Activated naive CD8-positive, alpha-beta T cell treated with anti-CD3 and anti-CD28 coated beads for 36 hours (primary cell): ENCODE results near the gene PCED1A. TPM values are rescaled to one million over a fixed set of nuclear protein-coding genes. Genes with fewer than 3 reads are reported as not detected.

ENCODE experiments used
- DNase-seq: peaks from one replicate; pipeline ENCODE4 v3.0.0; 2021
- H3K27ac Mint-ChIP-seq: one replicate; pipeline ENCODE4 v1.8.0; 2022; ENCODE audit warnings: mild to moderate bottlenecking, moderate library complexity, mixed read lengths
- H3K27me3 Mint-ChIP-seq: one replicate; pipeline ENCODE4 v1.8.0; 2022; ENCODE audit warnings: mild to moderate bottlenecking, mixed read lengths
- H3K36me3 Mint-ChIP-seq: one replicate; pipeline ENCODE4 v1.8.0; 2021; ENCODE audit warnings: mild to moderate bottlenecking, mixed read lengths
- H3K4me1 Mint-ChIP-seq: one replicate; pipeline ENCODE4 v1.8.0; 2021; ENCODE audit warnings: mixed read lengths
- H3K4me3 Mint-ChIP-seq: one replicate; pipeline ENCODE4 v1.8.0; 2022; ENCODE audit warnings: mild to moderate bottlenecking, moderate library complexity, mixed read lengths
- H3K9me3 Mint-ChIP-seq: one replicate; pipeline ENCODE4 v1.8.0; 2022; ENCODE audit warnings: mixed read lengths
- total RNA-seq, 2 experiments: library from RNA; stranded (reverse); gene quantifications; one replicate each; pipeline ENCODE4 v1.2.3, GENCODE V29; 2021

PCED1A gene
- total RNA-seq, 2 experiments from 2014 or later = 24.2 to 26.3 TPM

DNA sequence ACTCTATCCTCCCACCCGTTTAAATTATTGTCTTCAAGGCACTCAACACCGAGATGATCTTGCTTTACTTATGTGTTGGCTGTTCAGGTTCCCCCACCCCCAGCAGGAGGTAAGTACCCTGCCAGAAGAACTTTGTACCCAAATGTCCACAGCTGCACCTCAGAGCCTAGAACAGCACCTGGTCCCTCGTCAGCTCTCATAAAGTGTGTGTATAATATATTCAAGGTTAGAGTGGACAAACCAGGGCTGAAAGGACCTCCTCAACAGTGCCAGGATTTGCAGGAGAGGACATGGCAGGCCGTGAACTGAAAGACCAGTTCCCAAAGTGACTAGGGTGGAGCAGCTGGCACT lies 34.1 kb downstream of the PCED1A start:
- Mint-ChIP-seq H3K36me3 (no peaks in the 10 kb centered on the region), H3K27me3 (peaks cover 70% of the 10 kb centered on the region), H3K27ac (no peak overlapping the region), H3K4me1 (peaks cover 4% of the 10 kb centered on the region), H3K4me3 (no peak overlapping the region), H3K9me3 (peaks cover 1% of the 10 kb centered on the region)
- DNase-seq = no peak

DNA sequence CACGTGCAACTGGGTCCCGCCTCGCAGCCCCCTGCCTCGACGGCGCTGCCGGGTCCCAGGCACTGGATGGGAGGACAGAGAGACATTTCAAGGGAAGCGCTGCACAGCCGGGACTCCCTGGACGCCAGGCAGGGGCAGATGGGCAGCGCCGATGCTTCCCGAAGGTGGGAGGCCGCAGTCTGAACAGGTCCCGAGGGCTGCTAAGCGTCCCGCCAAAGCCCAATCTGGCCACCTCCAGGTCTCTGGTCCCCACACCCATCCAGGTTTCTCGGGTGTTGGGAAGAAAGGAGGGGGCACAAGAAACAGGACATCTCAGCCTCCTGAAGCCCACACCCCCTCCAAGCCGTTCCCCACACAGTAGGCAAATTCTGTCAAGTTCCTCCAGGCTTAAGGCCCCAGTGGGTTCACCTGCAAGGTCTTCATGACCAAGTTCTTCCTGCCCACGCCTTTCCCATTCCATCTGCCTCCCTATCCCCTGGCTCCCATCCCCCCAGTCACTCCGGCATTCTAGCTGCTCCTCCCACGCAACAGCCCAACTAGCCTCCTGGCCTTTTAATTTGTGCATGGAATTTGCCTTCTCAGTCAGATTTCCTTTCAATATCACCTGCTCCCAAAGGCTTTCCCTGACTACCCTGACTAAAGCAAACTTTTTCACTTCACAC lies 34.6 kb downstream of the PCED1A start:
- no peak overlapping the region for H3K27ac Mint-ChIP-seq
- no peaks in the 10 kb centered on the region for H3K36me3 Mint-ChIP-seq
- peaks cover 9% of the 10 kb centered on the region for H3K4me1 Mint-ChIP-seq
- peaks cover 70% of the 10 kb centered on the region for H3K27me3 Mint-ChIP-seq
- no peaks in the 10 kb centered on the region for H3K9me3 Mint-ChIP-seq
- no peak for DNase-seq
- H3K4me3 Mint-ChIP-seq = no peak overlapping the region

DNA sequence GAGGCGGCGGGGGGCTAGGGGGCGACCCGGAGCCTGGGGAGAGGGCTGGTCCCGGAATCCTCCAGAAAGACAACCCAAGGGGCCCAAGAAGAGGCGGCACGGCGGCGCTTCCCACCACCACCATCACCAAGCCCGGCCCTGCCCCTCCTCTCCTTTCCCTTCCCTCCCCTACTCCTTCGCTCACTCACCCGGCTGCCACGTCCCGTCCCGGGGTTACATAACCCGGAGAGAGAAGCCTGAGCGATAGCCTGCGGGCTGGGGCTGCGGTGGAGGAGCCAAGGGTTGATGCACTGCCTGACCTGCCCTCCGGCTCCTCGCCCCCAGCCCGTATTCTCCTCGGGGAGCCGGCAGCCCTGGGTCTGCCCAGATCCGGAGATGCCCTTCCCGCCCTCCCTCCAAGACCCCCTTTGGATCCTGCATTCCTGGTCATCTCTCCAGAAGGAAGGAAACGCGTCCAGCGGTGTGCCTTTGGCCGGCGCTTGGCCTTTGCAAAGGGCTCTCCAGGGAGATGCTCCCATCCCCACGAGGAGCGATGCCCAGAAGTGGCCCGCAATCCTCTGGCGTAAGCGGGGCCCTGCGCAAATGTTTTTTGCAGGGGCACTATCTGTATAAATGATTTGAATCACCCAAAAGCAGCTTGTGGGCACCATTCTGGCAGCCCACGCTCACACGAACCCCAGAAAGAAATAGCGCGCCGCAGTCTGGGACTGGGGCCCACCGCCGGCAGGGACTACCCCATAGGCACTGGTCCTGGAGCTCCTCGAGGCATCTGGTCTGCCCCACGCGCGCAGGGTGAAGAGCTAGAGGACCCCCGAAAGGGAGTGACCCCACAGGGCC lies 35.4 kb downstream of the PCED1A start:
- no peaks in the 10 kb centered on the region for H3K9me3 Mint-ChIP-seq
- DNase-seq = no peak
- peaks cover 73% of the 10 kb centered on the region for H3K27me3 Mint-ChIP-seq
- peaks cover 13% of the 10 kb centered on the region for H3K4me1 Mint-ChIP-seq
- H3K4me3 Mint-ChIP-seq = no peak overlapping the region
- no peaks in the 10 kb centered on the region for H3K36me3 Mint-ChIP-seq
- H3K27ac Mint-ChIP-seq = no peak overlapping the region

DNA sequence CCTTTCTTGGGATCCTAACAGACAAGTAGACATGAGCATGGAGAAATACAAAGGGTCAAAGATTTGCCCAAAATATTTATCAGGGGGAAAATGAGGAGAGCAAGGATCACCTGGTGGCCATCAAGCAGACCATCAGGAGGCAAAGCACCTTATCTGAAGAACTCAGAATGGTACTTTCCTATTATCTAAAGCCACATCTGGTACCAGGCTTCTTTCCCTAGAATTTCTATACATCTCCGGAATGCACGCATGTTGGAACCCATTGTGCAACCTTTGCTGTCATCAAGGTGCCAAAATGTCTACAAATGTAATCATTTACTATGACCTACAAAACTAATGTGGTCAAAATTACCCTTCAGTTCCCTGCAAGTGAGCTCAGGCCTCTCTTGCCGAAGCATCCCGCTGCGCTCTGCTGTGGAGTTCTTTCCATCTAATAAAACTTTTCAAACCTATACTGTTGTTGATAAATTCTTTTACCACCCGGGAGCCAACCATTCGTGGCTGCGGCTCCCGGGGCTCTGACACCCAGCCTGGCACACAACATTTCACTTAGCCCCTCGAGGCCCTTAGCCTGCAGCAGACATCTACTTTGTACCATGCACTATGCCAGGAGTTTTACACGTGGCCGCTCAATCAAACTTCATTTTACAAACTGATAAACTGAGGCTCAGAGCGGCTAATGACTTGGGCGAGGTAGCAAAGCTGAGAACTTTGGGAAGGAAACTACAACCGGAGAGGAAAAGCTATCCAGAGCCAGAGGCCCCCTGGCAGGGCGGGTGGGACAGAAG lies 36.2 kb downstream of the PCED1A start:
- H3K27ac Mint-ChIP-seq = no peak overlapping the region
- H3K36me3 Mint-ChIP-seq = no peaks in the 10 kb centered on the region
- H3K9me3 Mint-ChIP-seq = no peaks in the 10 kb centered on the region
- peaks cover 77% of the 10 kb centered on the region for H3K27me3 Mint-ChIP-seq
- H3K4me3 Mint-ChIP-seq = no peak overlapping the region
- H3K4me1 Mint-ChIP-seq = peaks cover 20% of the 10 kb centered on the region
- DNase-seq = no peak

DNA sequence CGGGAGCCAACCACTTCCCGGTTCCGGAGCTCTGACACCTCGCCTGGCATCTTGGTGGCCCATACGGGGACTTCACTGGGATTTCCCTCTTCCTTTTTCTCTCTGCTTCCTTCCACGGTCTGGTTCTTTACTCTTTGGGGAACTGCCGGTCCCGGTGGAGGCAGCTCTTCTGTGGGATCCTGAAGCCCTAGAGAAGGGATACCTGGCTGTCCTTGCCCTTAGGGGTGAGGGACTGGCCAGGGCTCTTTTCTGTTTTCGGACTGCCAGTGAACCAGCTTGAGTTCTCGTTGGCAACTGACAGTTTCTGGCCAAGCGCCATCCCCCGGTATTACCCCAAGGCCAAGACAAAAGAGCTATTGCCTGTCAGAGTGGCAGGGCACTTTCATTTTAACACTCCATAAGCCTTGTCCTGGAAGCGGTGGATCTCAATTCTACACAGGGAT lies 39.1 kb downstream of the PCED1A start:
- Mint-ChIP-seq H3K4me3 (peak overlapping the region; percentile 78), H3K27me3 (peaks cover 66% of the 10 kb centered on the region), H3K27ac (no peak overlapping the region), H3K36me3 (no peaks in the 10 kb centered on the region), H3K9me3 (no peaks in the 10 kb centered on the region), H3K4me1 (peaks cover 24% of the 10 kb centered on the region)
- no peak for DNase-seq

DNA sequence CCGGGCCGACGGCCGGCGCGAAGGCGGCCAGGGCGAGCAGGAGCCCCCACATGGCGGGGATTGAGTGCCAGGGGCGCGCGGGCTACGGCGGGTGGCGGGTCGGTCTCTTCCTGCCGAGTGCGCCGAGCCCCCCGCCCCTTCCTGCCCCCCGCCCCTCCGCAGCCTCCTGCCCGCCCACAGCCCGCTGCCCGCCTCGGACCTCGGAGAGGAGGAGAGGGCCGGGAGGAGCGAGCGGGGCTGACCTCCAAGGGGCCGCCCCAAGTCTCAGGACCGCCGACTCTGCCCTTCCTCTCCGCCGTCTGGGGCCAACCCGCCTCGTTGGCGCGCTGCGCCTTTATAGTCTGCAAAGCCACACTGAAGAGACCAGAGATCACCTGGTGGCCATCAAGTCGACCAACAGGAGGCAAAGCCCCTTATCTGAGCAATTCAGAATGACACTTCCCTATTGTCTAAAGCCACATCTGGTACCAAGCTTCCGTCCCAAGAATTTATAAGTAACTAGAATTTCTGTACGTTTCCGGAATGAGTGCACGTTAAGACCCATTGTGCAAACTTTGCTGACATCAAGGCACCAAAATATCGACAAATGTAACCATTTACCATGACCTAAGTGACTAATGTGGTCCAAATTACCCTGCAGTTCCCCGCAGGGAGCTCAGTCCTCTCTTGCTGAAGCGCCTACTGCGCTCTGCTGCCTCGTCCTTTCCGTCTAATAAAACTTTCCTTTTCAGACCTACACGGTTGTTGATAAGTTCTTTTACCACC lies 39.8 kb downstream of the PCED1A start, which contains the start of gene CPXM1:
TSS of gene CPXM1 (minus strand) at position 107 of the 765 bp plus-strand sequence. CDS start at position 52, 55 bp downstream.
- Mint-ChIP-seq H3K27ac (peak within 1 kb of the TSS; percentile 70), H3K4me1 (peaks cover 24% of the 10 kb centered on the region), H3K36me3 (no peaks in the 10 kb centered on the region), H3K4me3 (peak within 1 kb of the TSS; percentile 86), H3K27me3 (peaks cover 60% of the 10 kb centered on the region), H3K9me3 (no peaks in the 10 kb centered on the region)
- no peak for DNase-seq

DNA sequence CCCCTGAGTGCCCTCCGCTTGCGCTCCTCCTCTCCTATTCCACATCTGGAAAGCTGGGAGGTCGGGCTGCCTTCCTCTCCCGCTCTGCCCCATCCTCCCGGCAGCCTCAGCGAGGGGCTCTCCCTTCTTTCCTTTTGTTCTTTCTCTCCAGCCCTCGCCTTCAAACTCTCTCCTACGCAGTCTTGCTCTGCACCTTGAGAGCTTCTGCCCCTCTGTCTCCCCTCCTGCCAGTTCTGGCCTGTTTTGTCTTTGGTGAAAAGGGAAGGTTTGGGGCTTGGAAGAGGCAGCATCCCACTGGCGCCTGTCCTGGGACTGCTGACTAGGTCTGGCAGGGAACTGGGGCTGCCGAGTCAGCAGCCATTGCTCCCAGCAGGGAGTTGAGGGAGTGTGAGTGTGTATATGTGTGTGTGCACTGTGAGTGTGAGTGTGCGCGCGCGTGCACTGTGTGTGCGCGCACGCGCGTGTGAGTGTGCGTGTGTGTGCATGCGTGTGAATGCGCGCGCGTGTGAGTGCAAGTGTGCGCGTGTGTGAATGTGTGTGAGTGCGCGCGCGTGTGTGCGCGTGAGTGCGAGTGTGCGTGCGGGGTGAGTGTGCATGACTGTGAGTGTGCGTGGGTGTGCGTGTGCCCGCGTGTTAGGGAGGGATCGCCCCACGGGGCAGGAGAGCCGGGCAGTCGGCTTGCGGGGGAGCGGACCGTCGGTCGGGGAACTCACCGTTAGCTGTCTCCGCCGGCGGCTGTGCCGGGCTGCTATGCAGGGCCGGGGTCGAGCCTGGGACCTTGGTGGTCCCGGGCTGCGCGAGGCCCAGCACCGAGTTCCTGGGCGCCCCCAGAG lies 40.6 kb downstream of the PCED1A start:
- Mint-ChIP-seq H3K27me3 (peaks cover 52% of the 10 kb centered on the region), H3K9me3 (no peaks in the 10 kb centered on the region), H3K4me3 (peak overlapping the region; percentile 86), H3K27ac (peak overlapping the region; percentile 70), H3K4me1 (peaks cover 24% of the 10 kb centered on the region), H3K36me3 (no peaks in the 10 kb centered on the region)
- DNase-seq = no peak

DNA sequence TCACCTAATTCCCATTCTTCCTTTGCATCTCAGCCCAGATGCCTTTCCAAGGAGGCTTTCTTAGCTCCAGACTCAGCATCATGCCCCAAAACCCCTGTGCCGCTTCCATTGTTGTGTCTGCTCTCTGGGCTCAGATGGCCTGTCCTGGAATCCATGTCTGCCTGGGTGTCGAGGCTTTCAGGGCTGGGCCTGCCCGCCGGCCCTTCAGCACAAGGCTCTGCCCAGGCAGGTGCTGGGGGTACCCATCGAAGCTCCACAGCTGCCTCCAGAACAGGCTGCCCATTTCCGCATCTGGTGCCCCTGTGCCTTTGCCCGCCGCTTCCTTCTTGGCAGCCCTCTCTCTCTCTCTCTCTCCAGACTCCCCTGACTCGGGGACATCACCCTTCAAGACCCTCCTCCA lies 41.2 kb downstream of the PCED1A start:
- peaks cover 48% of the 10 kb centered on the region for H3K27me3 Mint-ChIP-seq
- H3K36me3 Mint-ChIP-seq = no peaks in the 10 kb centered on the region
- DNase-seq = no peak

DNA sequence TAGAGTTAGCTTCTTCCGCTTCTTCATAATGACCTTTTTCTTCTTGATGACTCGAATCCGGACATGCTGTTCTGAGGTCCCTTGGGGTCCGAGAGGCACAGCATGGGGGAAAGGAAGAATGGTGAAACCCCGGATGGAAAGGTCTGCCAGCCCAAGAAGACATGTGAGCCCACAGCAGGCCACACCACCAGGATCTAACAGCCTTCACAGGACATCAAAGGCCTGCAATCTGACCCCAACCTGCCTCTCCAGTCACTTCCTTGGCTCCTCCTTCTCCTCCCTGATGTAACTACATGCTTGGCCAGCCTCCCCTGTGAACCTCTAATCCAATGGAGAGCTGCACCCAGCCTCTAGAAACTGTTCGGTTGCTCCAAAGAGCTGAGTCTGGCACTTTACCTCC lies 41.6 kb downstream of the PCED1A start:
- H3K9me3 Mint-ChIP-seq = no peaks in the 10 kb centered on the region
- no peaks in the 10 kb centered on the region for H3K36me3 Mint-ChIP-seq
- no peak overlapping the region for H3K27ac Mint-ChIP-seq
- peaks cover 45% of the 10 kb centered on the region for H3K27me3 Mint-ChIP-seq
- peaks cover 24% of the 10 kb centered on the region for H3K4me1 Mint-ChIP-seq
- no peak for DNase-seq
- H3K4me3 Mint-ChIP-seq = peak overlapping the region; percentile 86

More for the DNA sequence above, 41.2 kb downstream of the PCED1A start:
- no peaks in the 10 kb centered on the region for H3K9me3 Mint-ChIP-seq
- H3K4me1 Mint-ChIP-seq = peaks cover 24% of the 10 kb centered on the region
- H3K27ac Mint-ChIP-seq = no peak overlapping the region
- H3K4me3 Mint-ChIP-seq = peak overlapping the region; percentile 86

DNA sequence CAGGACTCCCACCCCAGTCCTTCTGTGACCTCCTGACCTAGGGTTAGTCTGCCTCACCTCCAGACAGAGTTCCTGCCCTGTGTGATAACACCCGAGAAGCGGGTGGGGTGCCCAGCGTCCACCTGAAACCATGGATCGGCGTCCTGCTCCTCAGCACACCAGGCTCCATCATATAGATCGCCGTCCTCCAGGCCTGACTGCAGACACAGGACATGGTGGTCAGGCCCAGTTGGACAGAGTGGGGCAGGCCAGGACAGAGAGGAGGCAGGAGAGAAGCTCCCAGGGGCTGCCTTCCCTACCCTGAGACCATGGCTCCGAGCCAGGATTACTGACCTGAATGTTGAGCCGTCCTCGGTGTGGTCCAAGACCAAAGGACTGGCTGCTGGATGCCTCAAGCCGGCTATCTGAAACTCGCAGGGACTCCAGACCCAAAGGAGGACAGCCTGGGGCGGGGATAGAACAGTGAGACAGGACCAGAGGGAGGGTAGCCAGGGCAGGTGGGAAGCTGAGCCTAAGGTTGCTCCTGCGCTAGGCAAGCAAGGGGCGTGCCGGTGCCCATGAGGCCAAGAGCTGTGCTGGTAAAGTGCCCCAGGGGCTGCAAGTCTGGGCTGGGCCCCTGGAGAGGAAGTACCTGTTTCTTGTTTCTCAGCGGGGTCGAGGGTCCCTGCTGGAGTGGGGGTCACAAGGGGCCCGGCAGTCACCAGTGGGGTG lies 42.2 kb downstream of the PCED1A start:
- Mint-ChIP-seq H3K4me3 (no peak overlapping the region), H3K4me1 (peaks cover 24% of the 10 kb centered on the region), H3K27ac (no peak overlapping the region), H3K9me3 (no peaks in the 10 kb centered on the region), H3K27me3 (peaks cover 42% of the 10 kb centered on the region), H3K36me3 (no peaks in the 10 kb centered on the region)
- DNase-seq = no peak

DNA sequence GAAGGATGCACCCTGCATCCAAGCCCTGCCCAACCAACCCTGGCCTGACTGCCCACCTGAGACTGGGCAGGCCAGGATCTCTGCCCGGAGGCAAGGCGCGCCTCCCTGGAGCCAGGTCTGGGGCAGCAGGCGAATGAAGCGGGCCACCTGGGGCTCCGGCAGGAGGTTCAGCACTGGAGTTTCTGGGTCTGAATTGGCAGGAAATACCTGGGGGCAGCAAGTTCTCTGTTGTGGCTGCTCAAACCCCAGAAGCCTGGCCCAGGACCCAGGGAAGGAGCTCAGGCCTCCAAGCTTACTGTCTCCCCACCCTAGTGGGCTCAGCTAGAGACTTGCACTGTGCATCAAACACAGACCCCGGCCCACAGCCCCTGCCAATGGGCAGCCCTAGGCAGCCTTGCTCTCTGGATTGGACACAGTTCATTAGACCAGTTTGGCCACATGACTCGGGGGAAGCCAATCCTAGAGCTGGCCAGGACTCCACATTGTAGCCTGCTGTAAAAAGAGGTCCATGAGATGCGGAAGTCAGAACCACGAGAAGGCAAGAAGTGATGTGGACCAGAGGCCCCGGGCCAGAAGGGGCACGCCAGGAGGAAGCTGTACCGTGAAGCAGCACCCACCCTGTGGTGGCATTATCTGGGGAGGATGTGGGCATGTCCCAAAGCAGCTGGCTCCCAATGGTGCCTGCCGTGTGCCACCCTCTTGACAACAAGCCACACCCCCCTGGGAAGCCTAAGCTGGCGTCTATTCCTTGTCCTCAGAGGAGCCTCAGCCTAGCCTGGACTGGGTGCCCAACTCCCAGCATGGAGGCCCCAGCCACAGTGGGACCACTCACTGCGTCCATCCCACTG lies 43.1 kb downstream of the PCED1A start:
- no peak overlapping the region for H3K27ac Mint-ChIP-seq
- DNase-seq = no peak
- no peaks in the 10 kb centered on the region for H3K36me3 Mint-ChIP-seq
- no peak overlapping the region for H3K4me3 Mint-ChIP-seq
- no peaks in the 10 kb centered on the region for H3K9me3 Mint-ChIP-seq
- H3K27me3 Mint-ChIP-seq = peaks cover 36% of the 10 kb centered on the region
- H3K4me1 Mint-ChIP-seq = peaks cover 24% of the 10 kb centered on the region

DNA sequence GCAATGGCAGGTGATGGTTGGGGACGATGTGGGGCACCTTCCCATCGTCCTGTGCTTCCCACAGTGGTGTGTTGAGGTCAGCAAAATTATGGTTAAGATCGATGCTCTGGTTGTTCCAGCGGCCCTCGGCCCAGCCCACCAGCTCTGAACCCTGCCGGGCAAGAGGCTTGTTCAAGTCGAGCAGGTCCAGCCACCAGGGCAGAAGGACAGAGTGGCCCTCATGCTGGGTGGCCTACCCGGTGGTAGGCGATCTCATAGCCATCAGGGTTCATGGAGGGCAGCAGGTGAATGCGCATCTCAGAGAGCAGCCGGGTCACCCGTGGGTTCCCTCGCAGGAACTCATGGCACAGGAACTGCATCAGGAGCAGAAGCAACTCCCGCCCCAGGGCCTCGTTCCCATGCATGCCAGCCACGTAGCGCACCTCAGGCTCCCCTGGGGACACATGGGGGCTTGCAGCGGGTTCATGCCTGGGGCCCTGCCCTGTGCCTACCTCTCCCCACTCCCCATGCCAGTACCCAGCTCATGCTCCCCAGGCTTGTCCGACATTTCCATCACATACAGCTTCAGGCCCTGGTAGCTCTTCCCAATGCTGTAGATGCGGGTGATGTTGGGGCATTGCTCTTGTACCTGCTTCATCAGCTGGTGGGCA lies 44.3 kb downstream of the PCED1A start:
- H3K27ac Mint-ChIP-seq = no peak overlapping the region
- no peaks in the 10 kb centered on the region for H3K9me3 Mint-ChIP-seq
- DNase-seq = no peak
- H3K4me1 Mint-ChIP-seq = peaks cover 18% of the 10 kb centered on the region
- no peaks in the 10 kb centered on the region for H3K36me3 Mint-ChIP-seq
- no peak overlapping the region for H3K4me3 Mint-ChIP-seq
- H3K27me3 Mint-ChIP-seq = peaks cover 26% of the 10 kb centered on the region
